GM12873 (cell line): ENCODE results near the gene SLC10A4.

Experiments
- TF ChIP-seq, protein P1 (sequence below): IDR thresholded peaks from 2 replicates; pipeline ENCODE4 v1.5.1; 2012; ENCODE audit warnings: low read depth, mild to moderate bottlenecking, moderate library complexity, low read length, control low read depth; ENCODE audit not compliant: insufficient read depth; ENCODE audit errors: missing control alignments

SLC10A4 gene

DNA sequence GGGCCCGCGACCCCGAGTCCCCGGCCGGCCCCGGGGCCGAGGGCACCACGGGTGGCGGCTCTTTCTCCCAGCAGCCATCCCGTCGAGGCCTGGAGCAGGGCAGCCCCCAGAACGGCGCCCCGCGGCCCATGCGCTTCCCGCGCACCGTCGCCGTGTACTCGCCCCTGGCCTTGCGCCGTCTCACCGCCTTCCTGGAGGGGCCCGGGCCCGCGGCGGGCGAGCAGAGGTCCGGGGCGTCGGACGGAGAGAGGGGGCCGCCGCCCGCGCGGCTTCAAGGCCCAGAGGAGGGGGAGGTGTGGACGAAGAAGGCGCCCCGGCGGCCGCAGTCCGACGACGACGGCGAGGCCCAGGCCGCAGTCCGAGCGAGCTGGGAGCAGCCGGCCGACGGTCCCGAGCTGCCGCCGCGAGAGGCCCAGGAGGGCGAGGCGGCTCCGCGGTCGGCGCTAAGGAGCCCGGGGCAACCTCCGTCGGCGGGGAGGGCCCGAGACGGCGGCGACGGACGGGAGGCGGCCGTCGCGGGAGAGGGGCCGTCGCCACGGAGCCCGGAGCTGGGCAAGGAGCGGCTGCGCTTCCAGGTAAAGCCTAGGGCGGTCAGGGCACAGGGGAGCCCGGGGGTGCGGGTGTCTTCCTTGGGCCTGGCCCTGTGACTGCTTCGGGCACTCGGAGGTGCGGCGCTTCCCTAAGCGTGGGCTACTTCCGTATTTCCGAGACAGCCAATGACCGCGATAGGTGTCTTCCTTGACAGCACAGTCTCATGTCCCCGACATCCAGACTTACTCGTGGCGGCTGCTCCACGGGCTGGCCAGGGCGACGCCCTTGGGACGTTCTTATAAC, 7.8 kb downstream of the SLC10A4 start:
- TF ChIP-seq, protein P1, sequence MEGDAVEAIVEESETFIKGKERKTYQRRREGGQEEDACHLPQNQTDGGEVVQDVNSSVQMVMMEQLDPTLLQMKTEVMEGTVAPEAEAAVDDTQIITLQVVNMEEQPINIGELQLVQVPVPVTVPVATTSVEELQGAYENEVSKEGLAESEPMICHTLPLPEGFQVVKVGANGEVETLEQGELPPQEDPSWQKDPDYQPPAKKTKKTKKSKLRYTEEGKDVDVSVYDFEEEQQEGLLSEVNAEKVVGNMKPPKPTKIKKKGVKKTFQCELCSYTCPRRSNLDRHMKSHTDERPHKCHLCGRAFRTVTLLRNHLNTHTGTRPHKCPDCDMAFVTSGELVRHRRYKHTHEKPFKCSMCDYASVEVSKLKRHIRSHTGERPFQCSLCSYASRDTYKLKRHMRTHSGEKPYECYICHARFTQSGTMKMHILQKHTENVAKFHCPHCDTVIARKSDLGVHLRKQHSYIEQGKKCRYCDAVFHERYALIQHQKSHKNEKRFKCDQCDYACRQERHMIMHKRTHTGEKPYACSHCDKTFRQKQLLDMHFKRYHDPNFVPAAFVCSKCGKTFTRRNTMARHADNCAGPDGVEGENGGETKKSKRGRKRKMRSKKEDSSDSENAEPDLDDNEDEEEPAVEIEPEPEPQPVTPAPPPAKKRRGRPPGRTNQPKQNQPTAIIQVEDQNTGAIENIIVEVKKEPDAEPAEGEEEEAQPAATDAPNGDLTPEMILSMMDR: no peak

DNA sequence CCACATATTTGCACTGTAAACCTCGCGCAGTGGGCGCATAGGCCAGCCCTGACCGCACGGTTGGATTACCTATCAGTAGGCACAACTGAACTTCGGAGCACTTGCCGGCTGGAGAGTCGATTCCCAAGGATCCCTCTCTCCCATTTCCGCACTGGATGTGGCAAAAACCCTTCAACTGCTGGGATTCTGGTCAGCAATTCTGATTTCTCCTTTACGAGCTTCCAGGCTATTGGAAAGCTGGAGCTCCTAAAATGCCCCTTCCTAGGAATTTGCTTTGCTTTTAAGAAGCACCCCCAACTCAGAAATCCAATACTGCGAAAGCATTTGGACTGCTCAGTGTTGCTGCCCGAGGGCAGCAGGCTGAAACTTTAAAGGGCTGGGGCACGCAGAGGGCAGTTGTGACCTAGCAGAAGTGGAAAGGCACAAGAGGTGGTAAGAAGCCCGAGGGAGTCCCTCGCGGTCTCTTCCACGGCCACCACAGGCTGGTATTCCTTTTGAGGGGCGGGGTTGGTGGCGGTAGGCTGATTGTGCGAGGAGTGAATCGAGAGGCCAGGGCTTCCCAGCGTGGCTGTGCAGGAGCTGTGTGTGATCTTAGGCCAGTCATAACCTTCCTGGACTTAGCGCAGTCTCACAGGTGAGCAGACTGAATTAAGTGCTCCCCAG, 8.5 kb downstream of the SLC10A4 start:
- TF ChIP-seq, protein P1: no peak

DNA sequence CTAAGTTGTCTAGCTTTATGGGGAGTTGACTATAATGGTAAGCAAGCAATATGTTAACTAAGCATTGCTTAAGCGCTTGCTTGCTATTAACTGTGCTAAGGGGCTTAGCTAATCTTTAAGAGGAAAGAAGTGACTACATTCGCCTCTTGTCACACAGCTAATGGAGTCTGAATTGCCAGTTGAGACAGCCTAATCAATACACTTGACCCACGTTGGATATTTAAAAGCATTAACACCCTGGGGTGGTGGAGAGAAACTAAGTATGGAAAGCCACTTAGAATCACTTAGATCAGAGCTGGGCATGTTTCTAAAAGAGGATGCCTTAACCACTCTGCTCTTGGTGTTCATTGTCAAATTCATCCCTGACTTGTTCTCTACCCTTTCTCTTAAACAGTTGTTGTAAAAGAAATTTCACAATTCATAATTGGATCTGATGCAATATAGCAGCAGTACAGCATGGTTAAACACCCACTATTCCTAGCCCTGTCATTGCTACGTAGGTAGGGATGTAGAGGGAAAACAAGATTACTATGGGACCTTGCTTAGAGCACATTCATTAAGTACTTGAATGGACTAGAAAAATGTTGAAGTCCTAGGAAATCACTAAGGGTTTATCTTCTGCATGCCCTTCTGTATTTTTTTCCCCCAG, 10.4 kb downstream of the SLC10A4 start:
- TF ChIP-seq, protein P1: no peak

DNA sequence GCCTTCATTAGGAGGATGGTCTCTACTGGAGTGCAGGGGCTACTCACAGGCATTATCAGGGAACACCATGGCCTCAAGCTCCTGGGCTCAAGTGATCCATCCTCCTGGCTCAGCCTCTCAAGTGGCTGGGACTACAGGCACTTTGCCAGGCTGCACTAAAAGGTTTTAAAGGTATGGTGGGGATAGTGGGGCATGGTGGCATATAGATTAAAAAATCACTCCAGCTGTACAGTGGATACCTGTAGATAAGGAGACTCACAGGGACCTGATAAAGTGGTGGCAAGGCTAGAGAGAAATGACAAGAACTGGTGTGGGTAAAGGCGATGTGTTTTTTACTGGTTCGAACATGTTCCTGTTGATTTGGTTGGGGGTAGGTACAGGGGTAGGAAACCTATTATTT, 12.8 kb downstream of the SLC10A4 start:
- TF ChIP-seq, protein P1: no peak

DNA sequence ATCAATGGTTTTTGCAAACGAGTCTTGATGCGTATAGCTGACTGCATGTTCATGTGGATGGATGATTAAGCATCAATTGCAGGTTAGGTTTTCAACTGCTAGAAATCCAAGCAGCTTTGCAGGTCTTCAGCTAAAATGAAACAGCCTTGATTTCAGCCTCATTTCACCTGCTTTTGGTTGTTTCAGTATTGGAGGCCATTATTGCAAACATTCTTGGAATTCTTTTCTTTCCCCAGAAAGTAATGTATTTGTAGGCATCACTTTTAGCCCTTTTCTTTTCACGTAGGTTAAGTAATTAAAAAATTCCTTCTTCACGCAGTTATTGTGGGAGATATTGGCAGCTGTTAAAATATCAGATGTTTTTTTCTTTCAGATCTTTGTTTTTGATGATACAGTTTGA, 15.8 kb downstream of the SLC10A4 start:
- TF ChIP-seq, protein P1: no peak

DNA sequence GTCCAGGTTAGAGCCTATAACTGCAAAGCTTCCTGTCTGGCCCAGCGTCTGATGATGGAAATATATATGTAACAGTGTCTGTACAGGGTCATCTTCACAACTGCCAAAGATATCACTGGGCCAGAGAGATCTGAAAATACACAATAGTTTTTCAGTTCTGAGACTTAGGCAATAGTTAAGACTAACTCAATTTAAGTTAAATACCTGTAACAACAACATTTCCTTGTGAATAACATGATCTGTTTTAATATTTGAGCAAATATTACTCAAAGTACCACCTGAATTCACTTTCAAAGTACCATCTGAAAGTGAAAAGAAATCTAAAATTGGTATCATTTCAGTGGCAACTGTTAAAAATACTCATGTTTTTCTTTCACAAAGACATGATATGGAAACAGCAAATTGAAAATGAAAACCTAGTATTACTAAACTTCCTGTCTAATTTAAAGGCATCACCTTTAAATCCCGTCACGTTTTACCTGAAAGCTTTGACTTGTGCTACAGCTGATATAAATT, 16.5 kb downstream of the SLC10A4 start:
- TF ChIP-seq, protein P1: no peak
